ENCODE measurements around the gene HHIPL2.
"Not testable (repeated sequence)": the region's sequence is repeated elsewhere in the genome, so short reads cannot be mapped to it uniquely, and the experiment has no call there.

The HHIPL2 gene

DNA sequence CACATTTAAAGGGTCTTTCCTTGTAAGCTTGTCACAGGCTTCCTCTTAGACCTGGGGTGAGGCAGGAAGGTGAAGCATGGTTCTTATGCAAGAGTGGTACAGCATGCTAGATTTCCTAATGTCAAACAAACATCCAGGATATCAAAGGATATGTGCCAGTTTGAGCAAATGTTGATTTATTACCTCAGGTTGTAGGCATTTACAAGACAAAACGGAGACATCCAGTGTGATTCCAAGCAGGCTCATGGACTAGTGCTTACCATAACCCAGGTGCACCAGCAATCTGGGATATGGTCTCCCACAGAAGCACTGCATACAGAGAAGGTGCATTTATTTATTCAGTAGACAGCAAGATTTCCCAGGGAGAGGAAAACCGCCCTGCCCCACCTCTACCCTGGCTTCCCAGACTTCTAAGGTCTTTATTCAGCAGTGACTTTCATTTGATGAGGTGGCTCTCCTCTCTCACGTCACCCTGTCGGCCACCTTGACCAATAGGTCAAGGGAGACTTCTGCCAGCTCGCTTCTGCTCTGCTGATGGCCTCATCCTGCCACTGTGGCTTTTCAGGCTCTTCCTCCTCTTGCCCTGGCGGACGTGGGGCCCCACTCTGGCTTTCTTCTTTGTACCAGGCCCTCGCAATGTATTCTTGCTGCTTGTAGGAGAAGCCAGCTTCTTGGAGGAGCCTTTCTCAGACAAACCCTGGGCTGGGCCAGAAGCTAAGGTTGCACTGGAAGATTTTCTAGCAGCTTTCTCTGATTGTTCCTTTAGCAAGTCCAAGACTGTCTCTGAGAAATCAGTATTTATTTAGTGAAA, 25.6 kb downstream of the HHIPL2 start:
- CTCF ChIA-PET, result no interaction called here
- DNase-seq, result no peak
- H3K27ac Mint-ChIP-seq, result no peak overlapping the region
- H3K4me3 Mint-ChIP-seq, result no peak overlapping the region
- no peaks in the 10 kb centered on the region for H3K9me3 Mint-ChIP-seq
- H3K27me3 Mint-ChIP-seq, result peaks cover 6% of the 10 kb centered on the region
- H3K36me3 Mint-ChIP-seq, result no peaks in the 10 kb centered on the region
- no peaks in the 10 kb centered on the region for H3K4me1 Mint-ChIP-seq

DNA sequence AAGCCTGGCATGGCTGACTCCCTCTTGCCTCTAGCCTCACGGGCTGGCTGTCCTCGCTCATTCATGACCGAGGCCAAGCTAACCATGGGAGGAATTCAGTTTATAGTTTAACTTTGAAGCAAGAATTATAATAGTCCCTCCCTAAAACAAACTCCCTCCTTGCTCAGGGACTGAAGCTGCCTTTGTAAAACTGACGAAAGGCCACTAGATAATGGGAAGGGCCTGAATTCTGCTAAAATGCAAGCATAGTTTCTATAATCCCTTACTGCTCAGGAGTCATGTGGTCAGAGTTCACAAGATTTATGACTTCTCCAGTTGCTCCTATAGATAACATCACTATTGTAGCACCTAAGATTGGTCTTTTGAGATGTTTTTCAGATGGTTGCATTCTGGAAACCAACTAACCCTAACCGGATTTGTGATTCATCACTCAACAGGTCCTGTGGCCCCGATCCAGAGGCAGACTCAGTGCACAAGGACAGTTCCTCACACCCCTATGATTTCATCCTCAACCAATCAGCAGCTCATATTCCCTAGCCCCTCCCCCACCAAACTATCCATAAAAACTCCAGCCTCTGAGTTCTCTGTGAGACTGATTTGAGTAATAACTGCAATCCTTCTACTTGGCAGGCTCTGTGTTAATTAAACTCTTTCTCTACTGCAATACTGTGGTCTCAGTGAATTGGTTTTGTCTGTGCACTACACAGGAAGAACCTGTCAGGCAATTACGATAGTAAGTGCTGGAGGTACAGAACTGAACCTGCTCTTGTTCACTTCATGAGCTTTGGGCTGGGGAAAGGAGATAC, 26.4 kb downstream of the HHIPL2 start:
- CTCF ChIA-PET, result no interaction called here
- Mint-ChIP-seq H3K9me3 (no peaks in the 10 kb centered on the region), H3K27me3 (peaks cover 5% of the 10 kb centered on the region), H3K27ac (no peak overlapping the region), H3K36me3 (no peaks in the 10 kb centered on the region), H3K4me1 (no peaks in the 10 kb centered on the region), H3K4me3 (no peak overlapping the region)
- DNase-seq, result no peak

DNA sequence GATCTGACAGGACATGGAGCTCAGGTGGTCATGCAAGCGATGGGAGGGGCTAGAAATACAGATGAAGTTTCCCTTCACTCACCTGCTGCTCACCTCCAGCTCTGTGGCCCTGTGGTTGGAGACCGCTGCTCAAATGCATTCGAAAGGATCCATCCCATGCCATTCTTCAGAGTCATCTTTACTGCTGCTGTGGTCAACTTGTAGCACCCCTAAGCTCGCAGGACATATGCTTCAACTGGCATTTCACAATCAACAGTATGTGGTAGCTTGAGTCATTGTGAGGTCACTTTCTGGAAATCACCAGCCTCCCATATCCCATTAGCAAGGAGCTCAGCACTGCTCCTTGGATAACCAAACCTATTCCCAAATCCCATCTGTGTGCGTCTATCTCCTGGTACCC, 58.4 kb downstream of the HHIPL2 start:
- CTCF ChIA-PET, H3K36me3 Mint-ChIP-seq, H3K27me3 Mint-ChIP-seq, H3K27ac Mint-ChIP-seq, H3K9me3 Mint-ChIP-seq, DNase-seq, H3K4me1 Mint-ChIP-seq, H3K4me3 Mint-ChIP-seq: not testable (repeated sequence)

DNA sequence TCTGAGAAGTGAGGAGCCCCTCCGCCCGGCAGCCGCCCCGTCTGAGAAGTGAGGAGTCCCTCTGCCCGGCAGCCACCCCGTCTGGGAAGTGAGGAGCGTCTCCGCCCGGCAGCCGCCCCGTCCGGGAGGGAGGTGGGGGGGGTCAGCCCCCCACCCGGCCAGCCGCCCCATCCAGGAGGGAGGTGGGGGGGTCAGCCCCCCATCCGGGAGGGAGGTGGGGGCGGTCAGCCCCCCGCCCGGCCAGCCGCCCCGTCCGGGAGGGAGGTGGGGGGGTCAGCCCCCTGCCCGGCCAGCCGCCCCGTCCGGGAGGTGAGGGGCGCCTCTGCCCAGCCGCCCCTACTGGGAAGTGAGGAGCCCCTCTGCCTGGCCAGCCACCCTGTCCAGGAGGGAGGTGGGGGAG, 60.1 kb downstream of the HHIPL2 start:
- H3K9me3 Mint-ChIP-seq, H3K4me3 Mint-ChIP-seq, H3K27me3 Mint-ChIP-seq: not testable (repeated sequence)

DNA sequence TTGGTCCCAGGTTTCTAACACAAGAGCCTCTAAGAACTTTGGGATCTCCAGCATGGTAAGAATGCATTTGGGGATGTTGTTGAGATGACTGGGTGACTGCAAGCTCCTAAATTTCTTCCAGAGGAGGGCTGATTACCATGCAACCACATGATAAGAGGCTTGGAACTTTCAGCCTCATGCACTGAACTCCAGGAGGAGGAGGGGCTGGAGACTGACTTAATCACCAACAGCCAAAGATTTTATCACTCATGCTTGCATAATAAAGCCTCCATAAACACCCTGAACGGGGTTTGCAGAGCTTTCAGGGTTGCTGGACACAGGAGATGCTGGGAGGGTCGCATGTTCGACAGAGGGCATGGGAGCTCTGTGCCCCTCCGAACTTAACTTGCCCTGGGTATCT, 63.9 kb downstream of the HHIPL2 start:
- H3K9me3 Mint-ChIP-seq, H3K4me3 Mint-ChIP-seq, H3K27ac Mint-ChIP-seq, H3K27me3 Mint-ChIP-seq, CTCF ChIA-PET, H3K36me3 Mint-ChIP-seq, H3K4me1 Mint-ChIP-seq, DNase-seq: not testable (repeated sequence)

More for the DNA sequence above, 60.1 kb downstream of the HHIPL2 start:
- CTCF ChIA-PET, H3K27ac Mint-ChIP-seq, H3K36me3 Mint-ChIP-seq, H3K4me1 Mint-ChIP-seq, DNase-seq: not testable (repeated sequence)

DNA sequence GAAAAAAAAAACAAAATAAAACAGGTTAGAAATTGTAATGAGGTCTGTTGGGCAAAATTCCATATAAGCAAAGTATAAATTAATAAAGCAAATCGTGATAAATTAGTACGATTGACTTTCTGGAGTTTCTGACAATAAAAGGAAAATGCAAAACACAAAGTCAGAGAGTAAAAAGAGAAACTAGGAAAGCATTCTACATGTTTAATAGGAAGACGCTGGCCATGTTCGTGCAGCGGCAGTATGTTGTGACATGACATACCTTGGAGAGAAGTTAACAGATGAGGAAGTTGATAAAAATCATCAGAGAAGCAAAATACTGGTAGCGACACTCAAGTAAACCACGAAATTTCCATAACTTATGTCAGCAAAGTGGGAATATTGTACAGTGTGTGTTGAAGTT, 68.3 kb downstream of the HHIPL2 start:
- H3K27ac Mint-ChIP-seq, H3K27me3 Mint-ChIP-seq, DNase-seq, H3K36me3 Mint-ChIP-seq, CTCF ChIA-PET, H3K4me3 Mint-ChIP-seq, H3K9me3 Mint-ChIP-seq, H3K4me1 Mint-ChIP-seq: not testable (repeated sequence)

DNA sequence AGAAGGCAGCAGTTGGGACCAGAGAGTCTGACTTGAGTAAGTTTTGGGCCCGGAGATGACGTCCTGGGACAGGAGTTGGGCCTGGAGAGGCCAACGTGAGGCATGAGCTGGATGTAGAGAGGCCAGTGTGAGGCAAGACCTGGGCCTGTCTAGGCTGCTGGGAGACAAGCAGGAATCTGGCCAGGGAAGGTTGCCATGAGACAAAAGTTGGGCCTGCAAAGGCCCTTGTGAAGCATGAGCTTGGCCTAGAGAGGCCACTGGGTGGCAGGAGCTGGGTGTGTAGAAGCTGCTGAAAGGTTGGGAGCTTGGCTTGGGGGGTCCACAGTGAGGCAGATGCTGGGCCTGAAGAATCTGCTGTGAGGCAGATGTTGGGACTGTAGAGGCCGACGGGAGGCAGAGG, 71.5 kb downstream of the HHIPL2 start:
- H3K4me3 Mint-ChIP-seq, H3K9me3 Mint-ChIP-seq, H3K27ac Mint-ChIP-seq, H3K36me3 Mint-ChIP-seq, CTCF ChIA-PET, H3K4me1 Mint-ChIP-seq, DNase-seq, H3K27me3 Mint-ChIP-seq: not testable (repeated sequence)

DNA sequence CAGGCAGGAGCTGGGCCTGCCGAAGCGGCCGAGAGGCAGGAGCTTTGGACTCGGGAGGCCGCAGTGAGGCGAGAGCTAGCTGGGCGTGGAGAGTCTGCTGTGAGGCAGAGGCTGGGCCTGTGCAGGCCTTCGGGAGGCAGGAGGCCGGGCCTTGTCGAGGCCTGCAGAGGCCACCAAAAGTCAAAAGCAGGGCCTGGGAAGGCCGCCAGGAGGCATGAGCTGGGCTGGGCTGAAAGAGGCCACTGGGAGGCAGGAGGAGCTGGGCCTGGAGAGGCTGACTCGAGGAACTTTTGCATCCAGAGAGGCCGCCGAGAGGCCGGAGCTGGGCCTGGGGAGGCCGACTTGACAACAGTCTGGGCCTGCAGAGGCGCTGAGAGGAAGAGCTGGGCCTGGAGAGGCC, 74.2 kb downstream of the HHIPL2 start:
- H3K36me3 Mint-ChIP-seq, CTCF ChIA-PET, H3K9me3 Mint-ChIP-seq, H3K27ac Mint-ChIP-seq, H3K4me3 Mint-ChIP-seq, DNase-seq, H3K27me3 Mint-ChIP-seq, H3K4me1 Mint-ChIP-seq: not testable (repeated sequence)

DNA sequence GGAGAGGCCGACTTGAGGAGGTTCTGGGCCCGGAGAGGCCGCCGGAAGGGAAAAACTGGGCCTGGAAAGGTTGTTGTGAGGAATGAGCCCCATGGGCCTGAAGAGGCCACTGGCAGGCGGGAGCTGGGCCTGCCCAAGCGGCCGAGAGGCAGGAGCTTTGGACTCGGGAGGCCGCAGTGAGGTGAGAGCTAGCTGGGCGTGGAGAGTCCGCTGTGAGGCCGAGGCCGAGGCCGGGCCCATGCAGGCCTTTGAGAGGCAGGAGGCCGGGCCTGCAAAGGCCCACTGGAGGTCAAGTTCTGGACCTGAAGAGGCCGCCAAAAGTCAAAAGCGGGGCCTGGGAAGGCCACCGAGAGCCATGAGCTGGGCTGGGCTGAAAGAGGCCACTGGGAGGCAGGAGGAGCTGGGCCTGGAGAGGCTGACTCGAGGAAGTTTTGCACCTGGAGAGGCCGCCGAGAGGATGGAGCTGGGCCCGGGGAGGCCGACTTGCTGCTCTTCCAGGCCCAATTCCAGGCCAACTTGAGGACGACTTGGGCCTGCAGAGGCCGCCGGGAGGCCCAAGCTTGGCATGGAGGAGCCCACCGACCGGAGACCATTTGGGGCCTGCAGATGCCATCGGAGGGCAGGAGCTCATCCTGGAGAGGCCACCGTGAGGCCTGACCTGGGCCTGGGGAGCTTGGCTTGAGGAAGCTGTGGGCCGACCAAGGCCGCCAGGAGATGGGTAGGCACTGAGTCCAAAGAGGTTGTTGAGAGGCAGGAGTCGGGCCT, 74.9 kb downstream of the HHIPL2 start:
- CTCF ChIA-PET, H3K27ac Mint-ChIP-seq, H3K4me3 Mint-ChIP-seq: not testable (repeated sequence)

More for the DNA sequence above, 74.9 kb downstream of the HHIPL2 start:
- not testable (repeated sequence) for H3K36me3 Mint-ChIP-seq, H3K4me1 Mint-ChIP-seq, DNase-seq, H3K27me3 Mint-ChIP-seq, H3K9me3 Mint-ChIP-seq
